IMR-90 (cell line): ENCODE data around the gene ADCYAP1R1. TPM values are rescaled to one million over a fixed set of nuclear protein-coding genes. Genes with fewer than 3 reads are reported as not detected.

Experiments
- ATAC-seq: fragments of 200-7000 bp; cut with Tn5 transposase; 2 replicates; pipeline ENCODE4 v1.9.1; 2020; ENCODE audit warnings: low read depth, mild to moderate bottlenecking, moderate library complexity
- BruUV-seq: library from RNA; stranded (reverse); fragments of 400-500 nt; replicated peaks from 2 replicates; lab custom pipeline; 2021; lab: Mats Ljungman, UMichigan
- CTCF ChIA-PET: fragments of 300-600 bp; formaldehyde crosslinking; extraction: SDS; loops from one replicate; lab custom pipeline; 2021; ENCODE audit warnings: antibody characterized with exemption; lab: Yijun Ruan, JAX
- POLR2A ChIA-PET: fragments of 300-600 bp; sonication (Branson Sonifier 250); formaldehyde crosslinking; loops from one replicate; lab custom pipeline; 2022; ENCODE audit warnings: antibody characterized with exemption; ENCODE audit not compliant: unreplicated experiment; lab: Charles Lee
- DNase-seq: peaks from one replicate; pipeline ENCODE4 v3.0.0; 2013
- H2AFZ ChIP-seq: replicated peaks from 2 replicates; pipeline ENCODE3; 2013; ENCODE audit warnings: low read length, mild to moderate bottlenecking; ENCODE audit not compliant: poor library complexity
- H2AK5ac ChIP-seq: 2 replicates; pipeline ENCODE4 v1.6.1; 2013; ENCODE audit warnings: low read depth, low read length, inconsistent platforms
- H2AK9ac ChIP-seq: replicated peaks from 2 replicates; pipeline ENCODE3; 2013; ENCODE audit warnings: mild to moderate bottlenecking, low read depth, low read length, moderate library complexity; ENCODE audit not compliant: poor library complexity
- H2BK120ac ChIP-seq: 2 replicates; pipeline ENCODE4 v1.6.1; 2013; ENCODE audit warnings: low read depth, low read length, inconsistent platforms
- H2BK15ac ChIP-seq: 3 replicates; pipeline ENCODE4 v1.6.1; 2013; ENCODE audit warnings: low read depth, low read length, inconsistent platforms
- H2BK20ac ChIP-seq: 2 replicates; pipeline ENCODE4 v1.6.1; 2013; ENCODE audit warnings: low read depth, mild to moderate bottlenecking, inconsistent platforms, low read length, moderate library complexity
- H2BK5ac ChIP-seq: 2 replicates; pipeline ENCODE4 v1.6.1; 2013; ENCODE audit warnings: mild to moderate bottlenecking, low read depth, low read length, inconsistent platforms; ENCODE audit not compliant: poor library complexity, severe bottlenecking
- H3K14ac ChIP-seq: replicated peaks from 2 replicates; pipeline ENCODE4 v1.6.1; 2013; ENCODE audit warnings: low read depth, low read length, inconsistent platforms
- H3K18ac ChIP-seq: 2 replicates; pipeline ENCODE4 v1.6.1; 2013; ENCODE audit warnings: low read depth, low read length, control low read depth
- H3K23ac ChIP-seq: 2 replicates; pipeline ENCODE4 v1.6.1; 2013; ENCODE audit warnings: low read depth, low read length, inconsistent platforms
- H3K27ac ChIP-seq: 2 replicates; pipeline ENCODE4 v1.5.1; 2013; ENCODE audit warnings: mild to moderate bottlenecking, control low read depth, low read length; ENCODE audit not compliant: insufficient read depth
- H3K27me3 ChIP-seq: 2 replicates; pipeline ENCODE4 v1.6.1; 2013; ENCODE audit warnings: low read length; ENCODE audit not compliant: control insufficient read depth, insufficient read depth
- H3K36me3 ChIP-seq: 2 replicates; pipeline ENCODE4 v1.6.1; 2013; ENCODE audit warnings: low read length, mixed read lengths; ENCODE audit not compliant: control insufficient read depth, insufficient read depth
- H3K4ac ChIP-seq: 2 replicates; pipeline ENCODE4 v1.6.1; 2013; ENCODE audit warnings: low read depth, low read length, inconsistent platforms
- H3K4me1 ChIP-seq: 2 replicates; pipeline ENCODE4 v1.6.1; 2013; ENCODE audit warnings: low read length, mixed read lengths; ENCODE audit not compliant: control insufficient read depth, insufficient read depth
- H3K4me2 ChIP-seq: 2 replicates; pipeline ENCODE4 v1.6.1; 2013; ENCODE audit warnings: low read depth, mild to moderate bottlenecking, control low read depth, low read length, moderate library complexity
- H3K4me3 ChIP-seq: 2 replicates; pipeline ENCODE4 v1.5.1; 2013; ENCODE audit warnings: low read depth, mild to moderate bottlenecking, control low read depth, low read length, moderate library complexity; ENCODE audit not compliant: insufficient read depth
- H3K56ac ChIP-seq: 2 replicates; pipeline ENCODE4 v1.6.1; 2013; ENCODE audit warnings: low read length, inconsistent platforms; ENCODE audit not compliant: insufficient read depth; ENCODE audit errors: extremely low read depth
- H3K79me1 ChIP-seq, 2 experiments: 2 replicates each; pipeline ENCODE4 v1.6.1; 2013; ENCODE audit warnings: low read length in 2 of 2, inconsistent platforms in 1 of 2, low read depth in 1 of 2
- H3K9ac ChIP-seq: 2 replicates; pipeline ENCODE4 v1.6.1; 2013; ENCODE audit warnings: low read depth, low read length, control low read depth
- H3K9me1 ChIP-seq: 2 replicates; pipeline ENCODE4 v1.6.1; 2013; ENCODE audit warnings: low read length, inconsistent platforms; ENCODE audit not compliant: insufficient read depth
- H3K9me3 ChIP-seq: 2 replicates; pipeline ENCODE4 v1.6.1; 2013; ENCODE audit warnings: low read length; ENCODE audit not compliant: control insufficient read depth, insufficient read depth
- H4K20me1 ChIP-seq: 2 replicates; pipeline ENCODE4 v1.6.1; 2013; ENCODE audit warnings: low read length, inconsistent platforms; ENCODE audit not compliant: insufficient read depth
- H4K5ac ChIP-seq: 2 replicates; pipeline ENCODE4 v1.6.1; 2013; ENCODE audit warnings: mild to moderate bottlenecking, low read depth, low read length, control low read depth
- H4K8ac ChIP-seq, 2 experiments: 2 replicates each; pipeline ENCODE4 v1.6.1; 2013; ENCODE audit warnings: low read depth in 2 of 2, low read length in 2 of 2, control low read depth in 1 of 2, inconsistent platforms in 1 of 2
- H4K91ac ChIP-seq: 2 replicates; pipeline ENCODE4 v1.6.1; 2013; ENCODE audit warnings: low read depth, low read length, inconsistent platforms; ENCODE audit not compliant: insufficient read depth
- MAFK ChIP-seq: IDR thresholded peaks from 2 replicates; pipeline ENCODE4 v1.6.1; 2012; ENCODE audit warnings: low read depth, low read length, improper control_type of control experiment
- RAD21 ChIP-seq: IDR thresholded peaks from 2 replicates; pipeline ENCODE4 v1.6.1; 2012; ENCODE audit warnings: low read length, improper control_type of control experiment
- WGBS, 2 experiments: methylation state at CpG; one replicate each; pipeline versions ENCODE4 v1.1.5 to v1.1.7; 2013; ENCODE audit warnings: missing lambda C conversion rate in 2 of 2; ENCODE audit not compliant: insufficient read length in 1 of 2; ENCODE audit errors: extremely low coverage in 2 of 2; 5-methylcytosine and 5-hydroxymethylcytosine counted together
- dilution Hi-C: fragments of 300-500 bp; cut with HindIII; formaldehyde crosslinking; loops from one replicate; pipeline ENCODE4 v1.14.3; 2018; ENCODE audit warnings: low sequenced_read_pairs; ENCODE audit not compliant: unreplicated experiment
- in situ Hi-C: fragments of 300-500 bp; cut with MboI; formaldehyde crosslinking; loops from 3 replicates; pipeline ENCODE4 v1.14.3; 2019; ENCODE audit warnings: low sequenced_read_pairs, inconsistent platforms, mixed read lengths
- intact Hi-C: fragments of 100-400 bp; cut with micrococcal nuclease; formaldehyde crosslinking; loops from 2 replicates; pipeline ENCODE4 v1.10.0; 2022
- polyA plus RNA-seq, 3 experiments: library from polyadenylated mRNA; depleted of rRNA; stranded (reverse); fragments of >200 nt; gene quantifications; 2 replicates each; pipeline ENCODE4 v1.2.3, GENCODE V29; 2012; ENCODE audit warnings: low replicate concordance in 1 of 3
- total RNA-seq: library from RNA; depleted of rRNA; stranded (reverse); fragments of >200 nt; gene quantifications from 2 replicates; pipeline ENCODE4 v1.2.3, GENCODE V29; 2012

ADCYAP1R1 gene
- total and polyA plus RNA-seq, 2 of the 4 experiments (the other 2 are of a cell fraction) = not detected

DNA sequence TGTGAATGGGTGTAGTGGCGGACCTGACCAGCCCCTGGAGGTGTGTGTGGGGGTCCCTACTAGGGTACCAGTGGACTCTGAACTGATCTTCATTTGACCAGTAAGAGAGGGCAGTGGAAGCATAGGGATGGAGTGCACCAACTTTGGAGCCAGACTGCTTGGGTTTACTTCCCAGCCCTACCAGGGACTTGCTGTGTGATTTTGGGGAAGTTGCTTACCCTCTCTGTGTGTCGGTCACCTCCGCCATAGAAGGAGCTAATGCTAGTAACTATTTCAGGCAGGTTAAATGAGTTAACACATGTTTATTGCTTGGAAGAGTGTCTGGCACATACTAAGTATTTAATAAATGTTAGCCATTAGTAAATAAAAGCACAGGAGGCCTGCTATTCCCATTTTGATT, 6.6 kb downstream of the ADCYAP1R1 start:
- POLR2A ChIA-PET = no interaction called here
- Histone ChIP-seq H4K8ac (no peak overlapping the region), H2AK9ac (no peak overlapping the region), H4K91ac (no peak overlapping the region), H2BK15ac (no peak overlapping the region), H2BK120ac (no peak overlapping the region), H3K23ac (no peak overlapping the region), H3K4me3 (no peak overlapping the region), H3K4me1 (no peaks in the 10 kb centered on the region), H4K20me1 (no peaks in the 10 kb centered on the region), H3K4me2 (no peak overlapping the region), H3K27me3 (peaks cover 20% of the 10 kb centered on the region), H2AK5ac (no peak overlapping the region), H3K36me3 (no peaks in the 10 kb centered on the region), H2BK5ac (no peak overlapping the region), H3K9me1 (no peaks in the 10 kb centered on the region), H3K27ac (no peak overlapping the region), H3K14ac (no peak overlapping the region), H3K56ac (no peak overlapping the region), H2BK20ac (no peak overlapping the region), H3K79me1 (no peaks in the 10 kb centered on the region), H3K4ac (no peak overlapping the region), H3K9ac (no peak overlapping the region), H4K5ac (no peak overlapping the region), H2AFZ (no peak overlapping the region), H3K18ac (no peak overlapping the region), H3K9me3 (no peaks in the 10 kb centered on the region)
- no peak for TF ChIP-seq MAFK
- no peak for TF ChIP-seq RAD21
- DNase-seq = no peak
- CTCF ChIA-PET = no interaction called here
- no peak for ATAC-seq
- WGBS, 2 experiments = no CpG with 5 or more reads among the region's 3 CpGs
- BruUV-seq = no TSS peak
- intact Hi-C loops (no loop called here), dilution Hi-C loops (no loop called here), in situ Hi-C loops (no loop called here)
